Mesodermal cell (in vitro differentiated cells): ENCODE results near the gene TMEM74B.

Source experiments
- H3K27ac ChIP-seq: 2 replicates; pipeline ENCODE4 v1.7.0; 2013; ENCODE audit warnings: mild to moderate bottlenecking, low read depth, low read length, moderate library complexity; ENCODE audit not compliant: severe bottlenecking
- H3K36me3 ChIP-seq: 2 replicates; pipeline ENCODE4 v1.7.1; 2013; ENCODE audit warnings: mild to moderate bottlenecking, low read length, moderate library complexity; ENCODE audit not compliant: control insufficient read depth, insufficient read depth
- H3K4me1 ChIP-seq: one replicate; pipeline ENCODE4 v1.7.1; 2013; ENCODE audit warnings: mild to moderate bottlenecking, low read length; ENCODE audit not compliant: insufficient read depth, control insufficient read depth, poor library complexity, severe bottlenecking
- H3K4me3 ChIP-seq: 2 replicates; pipeline ENCODE4 v1.7.0; 2013; ENCODE audit warnings: low read length, control low read depth, mild to moderate bottlenecking; ENCODE audit not compliant: insufficient read depth, poor library complexity, severe bottlenecking; ENCODE audit errors: extremely low read depth
- H3K9me3 ChIP-seq: 2 replicates; pipeline ENCODE4 v1.7.1; 2013; ENCODE audit warnings: mild to moderate bottlenecking, low read length, moderate library complexity; ENCODE audit not compliant: control insufficient read depth
- WGBS, 2 experiments: methylation state at CpG; one replicate each; pipeline ENCODE4 v1.1.5; 2013; ENCODE audit warnings: missing lambda C conversion rate in 2 of 2; ENCODE audit not compliant: insufficient coverage in 2 of 2; 5-methylcytosine and 5-hydroxymethylcytosine counted together

TMEM74B gene

GRCh38 chr20:1204576-1204975, 19.8 kb upstream of the TMEM74B start:
- Histone ChIP-seq H3K27ac (no peak overlapping the region), H3K4me3 (no peak overlapping the region), H3K9me3 (no peaks in the 10 kb centered on the region), H3K36me3 (no peaks in the 10 kb centered on the region), H3K4me1 (no peaks in the 10 kb centered on the region)
- WGBS, 2 experiments: 100% methylated on average over 1 to 2 of the region's 2 CpGs

GRCh38 chr20:1204113-1204512, 19.3 kb upstream of the TMEM74B start:
- H3K9me3 ChIP-seq: no peaks in the 10 kb centered on the region
- H3K4me3 ChIP-seq: no peak overlapping the region
- H3K4me1 ChIP-seq: no peaks in the 10 kb centered on the region
- WGBS, 2 experiments: 94 to 98% methylated on average over 3 to 5 of the region's 5 CpGs
- H3K36me3 ChIP-seq: no peaks in the 10 kb centered on the region
- H3K27ac ChIP-seq: no peak overlapping the region

- H3K4me1 ChIP-seq: no peaks in the 10 kb centered on the region
- no peak overlapping the region for H3K27ac ChIP-seq
- WGBS, 2 experiments: 90 to 95% methylated on average over 2 to 4 of the region's 5 CpGs
- H3K9me3 ChIP-seq: no peaks in the 10 kb centered on the region
- H3K4me3 ChIP-seq: no peak overlapping the region
- no peaks in the 10 kb centered on the region for H3K36me3 ChIP-seq
Measured at GRCh38 chr20:1203630-1204029, 18.8 kb upstream of the TMEM74B start.

- Histone ChIP-seq H3K9me3 (no peaks in the 10 kb centered on the region), H3K4me3 (no peak within 1 kb of the TSS), H3K27ac (no peak within 1 kb of the TSS), H3K36me3 (no peaks in the 10 kb centered on the region), H3K4me1 (no peaks in the 10 kb centered on the region)
- 86% methylated on average over 1 to 2 of the region's 5 CpGs for WGBS, 2 experiments
Measured at GRCh38 chr20:1202762-1203504, 18.2 kb upstream of the TMEM74B start, which contains the start of gene C20orf202. C20orf202 (plus strand) TSS chr20:1203454; CDS start chr20:1203586, 132 bp downstream.

GRCh38 chr20:1199964-1200363, 15.2 kb upstream of the TMEM74B start:
- H3K36me3 ChIP-seq: no peaks in the 10 kb centered on the region
- 86% methylated on average over 1 of the region's 1 CpG; no CpG with 5 or more reads in 1 of the 2 experiments for WGBS, 2 experiments

GRCh38 chr20:1199212-1199873, 14.6 kb upstream of the TMEM74B start:
- no peak overlapping the region for H3K4me3 ChIP-seq
- 89 to 90% methylated on average over 5 to 6 of the region's 7 CpGs for WGBS, 2 experiments
- no peaks in the 10 kb centered on the region for H3K36me3 ChIP-seq
- H3K4me1 ChIP-seq: no peaks in the 10 kb centered on the region
- no peaks in the 10 kb centered on the region for H3K9me3 ChIP-seq
- no peak overlapping the region for H3K27ac ChIP-seq

More at GRCh38 chr20:1199964-1200363, 15.2 kb upstream of the TMEM74B start:
- Histone ChIP-seq H3K9me3 (no peaks in the 10 kb centered on the region), H3K4me3 (no peak overlapping the region), H3K4me1 (no peaks in the 10 kb centered on the region), H3K27ac (no peak overlapping the region)

- Histone ChIP-seq H3K4me3 (no peak overlapping the region), H3K4me1 (no peaks in the 10 kb centered on the region), H3K9me3 (no peaks in the 10 kb centered on the region), H3K27ac (no peak overlapping the region), H3K36me3 (no peaks in the 10 kb centered on the region)
- WGBS, 2 experiments: 89 to 92% methylated on average over 5 of the region's 5 CpGs
Measured at GRCh38 chr20:1198751-1199150, 14.0 kb upstream of the TMEM74B start.

- no peak overlapping the region for H3K27ac ChIP-seq
- no peaks in the 10 kb centered on the region for H3K9me3 ChIP-seq
- H3K36me3 ChIP-seq: no peaks in the 10 kb centered on the region
- no peaks in the 10 kb centered on the region for H3K4me1 ChIP-seq
- no peak overlapping the region for H3K4me3 ChIP-seq
- WGBS, 2 experiments: 82 to 100% methylated on average over 2 to 4 of the region's 7 CpGs
Measured at GRCh38 chr20:1197801-1198200, 13.0 kb upstream of the TMEM74B start.

- Histone ChIP-seq H3K4me1 (no peaks in the 10 kb centered on the region), H3K27ac (no peak overlapping the region)
- 86 to 100% methylated on average over 1 to 2 of the region's 2 CpGs for WGBS, 2 experiments
Measured at GRCh38 chr20:1196634-1197033, 11.9 kb upstream of the TMEM74B start.

GRCh38 chr20:1195226-1195625, 10.4 kb upstream of the TMEM74B start:
- no peaks in the 10 kb centered on the region for H3K4me1 ChIP-seq
- no peaks in the 10 kb centered on the region for H3K9me3 ChIP-seq
- H3K27ac ChIP-seq: no peak overlapping the region
- no peaks in the 10 kb centered on the region for H3K36me3 ChIP-seq
- no CpG with 5 or more reads among the region's 1 CpG for WGBS, 2 experiments
- no peak overlapping the region for H3K4me3 ChIP-seq

More at GRCh38 chr20:1196634-1197033, 11.9 kb upstream of the TMEM74B start:
- no peaks in the 10 kb centered on the region for H3K36me3 ChIP-seq
- H3K9me3 ChIP-seq: no peaks in the 10 kb centered on the region
- no peak overlapping the region for H3K4me3 ChIP-seq

- no peaks in the 10 kb centered on the region for H3K36me3 ChIP-seq
- no peak overlapping the region for H3K27ac ChIP-seq
- H3K9me3 ChIP-seq: no peaks in the 10 kb centered on the region
- no peak overlapping the region for H3K4me3 ChIP-seq
- H3K4me1 ChIP-seq: peaks cover 23% of the 10 kb centered on the region
- 83 to 100% methylated on average over 1 of the region's 3 CpGs for WGBS, 2 experiments
Measured at GRCh38 chr20:1191299-1191698, 6.5 kb upstream of the TMEM74B start.
